Mesothelial cell of epicardium (in vitro differentiated cells): ENCODE measurements around the gene PDIA5. TPM values are rescaled to one million over a fixed set of nuclear protein-coding genes. Genes with fewer than 3 reads are reported as not detected.

ENCODE experiments used
- DNase-seq, 2 experiments: peaks; one replicate each; pipeline ENCODE4 v3.0.0; 2021; ENCODE audit warnings: low spot score in 2 of 2; ENCODE audit not compliant: unreplicated experiment in 2 of 2
- H3K27ac Mint-ChIP-seq: 2 replicates; pipeline ENCODE4 v1.8.0; 2021; ENCODE audit warnings: mixed read lengths
- H3K27me3 Mint-ChIP-seq: 2 replicates; pipeline ENCODE4 v1.8.0; 2021; ENCODE audit warnings: low read depth, mixed read lengths
- H3K36me3 Mint-ChIP-seq: 2 replicates; pipeline ENCODE4 v1.8.0; 2021; ENCODE audit warnings: mixed read lengths
- H3K4me1 Mint-ChIP-seq: 2 replicates; pipeline ENCODE4 v1.8.0; 2021; ENCODE audit warnings: mixed read lengths
- H3K4me3 Mint-ChIP-seq: 2 replicates; pipeline ENCODE4 v1.8.0; 2021; ENCODE audit warnings: mild to moderate bottlenecking, moderate library complexity, mixed read lengths
- H3K9me3 Mint-ChIP-seq: 2 replicates; pipeline ENCODE4 v1.8.0; 2021; ENCODE audit warnings: mixed read lengths
- CTCF ChIP-seq: fragments of 200-600 bp; sonication (generic); IDR thresholded peaks from one replicate; pipeline ENCODE4 v1.5.0; 2021; ENCODE audit warnings: antibody characterized with exemption; ENCODE audit not compliant: unreplicated experiment
- total RNA-seq: library from RNA; stranded (reverse); gene quantifications from 3 replicates; pipeline ENCODE4 v1.2.1, GENCODE V29; 2021

PDIA5 gene
- total RNA-seq, 1 donor from 2014 or later, result 19.1 TPM

- no peak overlapping the region for H3K4me3 Mint-ChIP-seq
- no peaks in the 10 kb centered on the region for H3K36me3 Mint-ChIP-seq
Measured at GRCh38 chr3:123084192-123084591, 17.4 kb downstream of the PDIA5 start.

GRCh38 chr3:123084738-123085237 is 18.0 kb downstream of the PDIA5 start:
- Mint-ChIP-seq H3K36me3 (no peaks in the 10 kb centered on the region), H3K9me3 (no peaks in the 10 kb centered on the region), H3K4me1 (peaks cover 41% of the 10 kb centered on the region), H3K27ac (no peak overlapping the region), H3K4me3 (no peak overlapping the region), H3K27me3 (no peaks in the 10 kb centered on the region)
- TF ChIP-seq CTCF, result no peak
- DNase-seq, result no peak

More at GRCh38 chr3:123084192-123084591, 17.4 kb downstream of the PDIA5 start:
- no peak for DNase-seq
- Mint-ChIP-seq H3K4me1 (peaks cover 41% of the 10 kb centered on the region), H3K9me3 (no peaks in the 10 kb centered on the region), H3K27me3 (no peaks in the 10 kb centered on the region), H3K27ac (peak overlapping the region; percentile 1)
- TF ChIP-seq CTCF, result no peak

GRCh38 chr3:123085293-123085931 is 18.6 kb downstream of the PDIA5 start:
- TF ChIP-seq CTCF, result no peak
- DNase-seq, result no peak
- peaks cover 41% of the 10 kb centered on the region for H3K4me1 Mint-ChIP-seq

GRCh38 chr3:123085932-123086627 is 19.3 kb downstream of the PDIA5 start:
- no peaks in the 10 kb centered on the region for H3K36me3 Mint-ChIP-seq
- no peak overlapping the region for H3K27ac Mint-ChIP-seq
- no peak for DNase-seq
- H3K4me3 Mint-ChIP-seq, result no peak overlapping the region
- H3K9me3 Mint-ChIP-seq, result no peaks in the 10 kb centered on the region
- no peaks in the 10 kb centered on the region for H3K27me3 Mint-ChIP-seq
- H3K4me1 Mint-ChIP-seq, result peaks cover 41% of the 10 kb centered on the region
- TF ChIP-seq CTCF, result no peak

More at GRCh38 chr3:123085293-123085931, 18.6 kb downstream of the PDIA5 start:
- Mint-ChIP-seq H3K4me3 (no peak overlapping the region), H3K9me3 (no peaks in the 10 kb centered on the region), H3K27me3 (no peaks in the 10 kb centered on the region), H3K36me3 (no peaks in the 10 kb centered on the region), H3K27ac (no peak overlapping the region)

GRCh38 chr3:123088387-123088786 is 21.6 kb downstream of the PDIA5 start:
- Mint-ChIP-seq H3K4me3 (no peak overlapping the region), H3K27ac (no peak overlapping the region), H3K9me3 (no peaks in the 10 kb centered on the region), H3K4me1 (peaks cover 26% of the 10 kb centered on the region), H3K27me3 (no peaks in the 10 kb centered on the region), H3K36me3 (peaks cover 2% of the 10 kb centered on the region)
- no peak for TF ChIP-seq CTCF
- DNase-seq, result no peak
